ENCODE data around the gene UNC50.

GRCh38 chr2:98656800-98657199 is 48.4 kb downstream of the UNC50 start:
- no peak for TF ChIP-seq POLR2A (IDR thresholded peaks at IDR 0.05; ENCODE audit: low read length)
- TF ChIP-seq GATA1 (IDR thresholded peaks at IDR 0.05; ENCODE audit: low read depth, low read length) = no peak

All from erythroblast (primary cell).